T1000 (cell line): ENCODE data around the gene SSR2.
"Not testable (repeated sequence)": the region's sequence is repeated elsewhere in the genome, so short reads cannot be mapped to it uniquely, and the experiment has no call there.

Experiments
- DNase-seq: peaks from one replicate; lab custom pipeline; 2025; ENCODE audit warnings: mixed read lengths; lab: John Stamatoyannopoulos, UW

SSR2 gene

DNA sequence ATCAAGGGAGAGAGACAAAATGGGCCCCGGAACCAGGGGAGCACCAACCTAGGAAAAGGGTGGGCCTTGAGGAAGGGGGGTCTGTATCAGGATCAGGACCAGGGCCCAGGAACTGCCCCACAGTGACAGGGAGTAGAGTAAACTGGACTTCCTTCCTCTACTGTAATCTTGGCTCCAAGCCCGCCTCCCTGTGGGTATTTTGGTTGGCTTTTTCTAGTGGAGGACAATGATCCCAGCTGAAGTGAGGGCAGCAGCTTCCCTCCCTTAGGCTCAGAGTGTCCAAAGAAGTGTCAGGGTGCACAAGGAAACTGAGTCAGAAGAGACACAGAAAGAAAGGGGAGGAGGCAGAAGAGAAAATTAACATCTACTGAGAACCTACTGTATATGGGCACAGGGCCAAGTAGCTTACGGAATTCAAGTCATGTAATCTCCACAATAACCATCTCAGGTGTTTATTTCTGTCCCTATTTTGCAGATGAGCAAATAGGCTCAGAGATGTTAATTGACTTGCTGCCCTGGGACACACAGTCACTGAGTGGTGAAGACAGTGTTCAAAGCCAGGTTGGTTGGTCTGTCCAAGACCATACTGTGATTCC lies 28.0 kb upstream of the SSR2 start:
- DNase-seq = no peak

DNA sequence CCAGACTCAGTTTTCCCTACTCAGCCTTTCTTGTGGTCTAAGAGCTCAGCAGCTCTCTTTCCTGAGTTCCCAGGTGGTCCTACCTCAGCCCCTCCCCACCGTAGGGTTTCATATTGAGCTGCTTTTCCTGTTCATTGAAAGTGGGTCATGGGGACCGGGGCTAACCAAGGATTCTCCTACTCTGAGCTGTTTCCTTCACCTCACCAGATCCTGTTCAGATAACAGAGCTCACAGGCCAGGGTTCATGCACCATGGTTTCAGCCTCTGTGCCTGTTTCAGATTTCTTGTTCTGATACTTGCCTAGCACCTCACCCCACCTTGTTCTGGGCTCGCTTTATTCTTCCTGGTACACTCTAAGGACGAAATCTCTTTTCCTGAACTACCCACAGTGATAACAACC lies 24.3 kb upstream of the SSR2 start:
- no peak for DNase-seq

GRCh38 chr1:156042828-156043227 lies 22.1 kb upstream of the SSR2 start:
- no peak for DNase-seq

DNA sequence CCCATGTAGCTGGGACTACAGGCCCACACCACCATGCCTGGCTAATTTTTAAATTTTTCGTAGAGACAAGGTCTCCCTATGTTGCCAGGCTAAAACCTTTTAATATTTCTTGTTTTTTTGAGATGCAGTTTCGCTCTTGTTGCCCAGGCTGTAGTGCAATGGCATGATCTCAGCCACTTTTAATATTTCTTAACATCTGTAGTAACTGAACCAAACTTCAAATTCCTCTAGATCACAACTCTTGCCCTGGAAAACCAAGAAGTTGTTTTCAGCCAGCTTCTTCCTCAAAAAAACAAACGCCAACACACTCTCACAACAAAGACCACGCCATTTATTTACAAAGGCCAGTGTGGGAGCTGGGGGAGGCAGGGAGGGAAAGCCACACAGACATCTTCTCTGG lies 14.2 kb upstream of the SSR2 start:
- DNase-seq = not testable (repeated sequence)

GRCh38 chr1:156033011-156033410 lies 12.3 kb upstream of the SSR2 start:
- no peak for DNase-seq

GRCh38 chr1:156026588-156026987 lies 5.8 kb upstream of the SSR2 start:
- DNase-seq = no peak

DNA sequence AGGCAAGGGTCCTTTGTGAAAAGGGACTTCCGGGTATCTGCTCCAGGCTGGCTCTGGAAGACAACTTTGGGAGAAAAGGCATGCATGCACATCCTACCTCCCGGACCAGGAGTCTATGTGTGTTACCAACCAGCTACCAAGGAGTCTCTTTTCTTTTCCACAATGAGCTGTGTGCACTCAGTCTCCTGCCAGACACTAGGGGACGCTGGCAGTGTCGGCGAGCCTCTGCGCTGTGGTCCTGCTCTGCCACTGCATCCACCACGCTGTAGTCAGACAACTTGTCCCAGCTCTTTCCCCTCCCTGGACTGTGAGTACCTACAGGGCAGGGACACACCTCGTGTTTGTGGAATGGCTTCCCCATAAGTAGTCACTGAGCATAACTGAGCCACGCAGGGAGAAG lies 5.1 kb upstream of the SSR2 start:
- DNase-seq = no peak

GRCh38 chr1:156024801-156025200 lies 4.0 kb upstream of the SSR2 start:
- DNase-seq = no peak

DNA sequence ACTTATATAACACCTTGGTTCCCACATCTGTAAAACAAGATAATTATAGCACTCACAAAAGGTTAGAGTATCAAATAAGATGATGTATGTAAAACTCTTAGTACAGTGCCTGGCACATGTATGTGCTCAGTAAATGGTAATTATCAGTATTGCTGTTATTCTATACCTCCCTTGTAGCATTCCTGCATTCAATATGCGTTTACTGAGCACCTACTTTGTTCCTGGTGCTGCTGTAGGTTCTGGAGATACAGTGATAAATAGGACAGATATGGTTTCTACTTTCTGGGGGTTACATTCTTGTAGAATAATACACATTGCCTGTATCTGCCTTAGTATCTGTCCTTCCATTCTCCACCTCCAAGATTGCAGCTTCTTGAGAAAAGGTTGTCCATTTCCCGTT lies 1.2 kb upstream of the SSR2 start:
- DNase-seq = no peak

- no peak for DNase-seq
These were observed 310 bp upstream of the SSR2 start for GRCh38 chr1:156021093-156021428.

DNA sequence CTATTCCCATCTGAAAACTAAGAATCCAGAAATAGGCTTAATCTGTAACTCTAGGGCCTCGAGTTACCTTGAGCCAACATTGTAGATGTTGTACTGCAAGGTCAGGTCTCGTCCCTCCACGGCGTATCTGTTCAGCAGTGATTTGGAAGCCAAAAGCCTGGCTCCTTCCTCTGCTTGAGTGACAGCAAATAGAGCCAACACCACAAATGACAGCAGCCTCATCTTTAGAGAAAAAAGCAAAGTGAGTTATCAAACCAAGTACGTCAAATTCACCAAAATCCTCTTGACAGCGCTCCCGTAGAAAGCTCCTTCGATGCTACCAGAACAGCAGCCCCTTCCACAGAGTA lies 832 bp downstream of the SSR2 start:
- DNase-seq = no peak

DNA sequence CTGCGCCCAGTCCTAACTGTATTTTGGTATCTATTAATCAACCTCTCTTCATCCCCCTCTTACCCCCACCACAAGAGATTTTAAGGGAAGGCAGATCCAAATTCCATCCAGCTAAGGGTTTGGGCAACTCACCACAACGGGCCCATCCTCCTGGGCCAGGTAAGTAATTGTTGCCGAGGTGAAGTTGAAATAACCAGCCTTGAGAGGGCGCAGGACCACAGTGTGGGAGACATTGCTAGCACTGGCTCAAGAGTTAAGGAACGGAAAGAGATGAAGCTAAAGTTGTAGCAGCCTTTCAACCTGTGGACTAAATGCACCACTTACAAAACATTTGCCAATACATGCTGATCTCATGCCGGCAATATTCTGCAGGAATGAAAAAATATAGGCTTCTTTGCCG lies 5.9 kb downstream of the SSR2 start:
- DNase-seq = no peak

- no peak for DNase-seq
These were observed 8.5 kb downstream of the SSR2 start for GRCh38 chr1:156012051-156012817.

DNA sequence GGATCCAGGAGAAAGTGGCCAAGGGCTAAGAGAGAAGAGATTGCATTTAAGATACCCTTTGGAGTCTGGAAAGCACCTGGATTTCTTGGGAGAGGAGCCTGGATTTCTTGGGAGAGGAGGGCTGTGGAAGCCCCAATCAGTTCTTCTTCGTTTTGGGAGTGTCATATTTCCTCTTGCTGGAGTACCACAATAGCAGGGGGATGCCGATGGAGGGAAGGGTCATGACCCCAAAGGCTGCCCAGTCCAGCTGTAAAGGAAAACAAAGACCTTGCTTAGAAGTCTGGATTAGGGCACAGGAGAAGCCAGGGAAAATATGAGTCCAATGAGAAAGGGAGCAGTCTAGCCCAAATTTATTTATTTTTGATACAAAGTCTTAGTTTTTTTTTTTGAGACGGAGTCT lies 11.3 kb downstream of the SSR2 start:
- no peak for DNase-seq

- no peak for DNase-seq
These were observed 13.9 kb downstream of the SSR2 start for GRCh38 chr1:156006666-156007376.

DNA sequence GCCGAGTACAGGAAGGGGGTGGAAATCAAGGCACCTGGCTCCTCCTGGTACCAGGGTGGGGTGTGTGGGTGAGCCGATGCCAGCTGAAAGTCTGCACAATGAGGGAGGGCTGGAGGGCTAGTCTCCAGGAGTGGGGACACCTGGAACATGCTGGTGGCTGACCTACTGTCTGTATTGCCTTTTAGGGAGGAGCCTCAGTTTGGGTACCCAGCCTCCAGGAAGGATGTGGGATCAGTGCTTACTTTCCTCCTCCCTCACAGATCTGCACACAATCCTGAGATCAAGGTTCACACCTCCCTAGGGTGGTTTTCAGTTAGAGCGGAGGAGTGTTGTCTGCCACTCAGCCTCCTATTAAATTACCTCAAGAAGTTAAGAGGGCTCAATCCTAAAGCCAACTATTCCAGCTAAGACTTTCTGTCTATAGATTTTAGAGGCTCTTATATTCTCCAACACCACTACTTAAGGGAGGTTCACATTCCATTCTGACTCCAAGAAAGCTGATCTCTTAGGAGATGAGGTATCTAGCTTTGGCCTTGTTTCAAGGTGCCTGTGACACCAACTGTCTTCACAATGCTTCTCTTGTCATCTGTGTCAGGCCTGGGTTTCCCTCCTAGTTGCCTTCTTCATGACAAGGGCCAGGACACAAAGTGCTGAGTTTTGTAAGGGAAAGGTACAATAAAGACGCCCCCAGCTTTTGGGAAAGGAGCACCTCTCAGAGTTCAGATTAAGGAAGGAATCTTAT lies 15.7 kb downstream of the SSR2 start:
- DNase-seq = no peak

DNA sequence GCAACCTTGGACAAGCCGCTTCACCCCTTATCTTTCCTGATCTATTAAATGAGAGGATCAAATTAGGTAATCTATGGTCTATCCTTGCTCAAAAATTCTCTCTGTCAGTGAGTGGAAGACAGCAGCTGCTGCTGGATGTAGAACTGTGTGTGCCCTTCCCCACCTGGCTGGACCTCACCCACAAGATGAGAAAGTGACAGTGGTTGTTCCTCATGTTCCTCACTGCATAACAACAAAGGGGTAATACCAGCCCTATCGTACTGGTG lies 16.9 kb downstream of the SSR2 start:
- DNase-seq = no peak

- no peak for DNase-seq
These were observed 18.4 kb downstream of the SSR2 start for GRCh38 chr1:156002188-156002911.

DNA sequence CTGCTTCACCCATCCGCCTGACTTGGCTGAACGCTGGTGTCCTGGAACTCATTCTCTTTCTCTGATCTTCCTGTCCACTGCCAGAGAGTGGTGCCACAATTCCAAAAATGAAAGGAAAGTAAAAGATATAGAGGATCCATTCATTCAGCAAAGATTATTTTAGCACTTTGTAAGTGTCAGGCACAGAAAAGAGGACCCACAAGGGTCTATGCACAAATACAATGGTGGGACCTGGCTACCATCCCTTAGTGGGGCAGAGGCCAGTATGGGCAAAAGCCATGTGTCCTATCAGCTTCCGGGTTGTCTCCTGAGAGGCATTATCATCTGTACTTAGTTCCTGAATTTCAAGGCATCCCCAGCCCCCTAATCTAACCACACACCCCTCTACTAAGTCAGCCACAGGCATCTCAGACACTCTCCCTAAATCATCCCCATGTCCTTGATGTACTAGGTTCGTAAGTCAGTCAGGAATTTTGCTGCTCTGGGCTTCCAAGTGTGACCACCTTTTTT lies 19.0 kb downstream of the SSR2 start:
- no peak for DNase-seq

DNA sequence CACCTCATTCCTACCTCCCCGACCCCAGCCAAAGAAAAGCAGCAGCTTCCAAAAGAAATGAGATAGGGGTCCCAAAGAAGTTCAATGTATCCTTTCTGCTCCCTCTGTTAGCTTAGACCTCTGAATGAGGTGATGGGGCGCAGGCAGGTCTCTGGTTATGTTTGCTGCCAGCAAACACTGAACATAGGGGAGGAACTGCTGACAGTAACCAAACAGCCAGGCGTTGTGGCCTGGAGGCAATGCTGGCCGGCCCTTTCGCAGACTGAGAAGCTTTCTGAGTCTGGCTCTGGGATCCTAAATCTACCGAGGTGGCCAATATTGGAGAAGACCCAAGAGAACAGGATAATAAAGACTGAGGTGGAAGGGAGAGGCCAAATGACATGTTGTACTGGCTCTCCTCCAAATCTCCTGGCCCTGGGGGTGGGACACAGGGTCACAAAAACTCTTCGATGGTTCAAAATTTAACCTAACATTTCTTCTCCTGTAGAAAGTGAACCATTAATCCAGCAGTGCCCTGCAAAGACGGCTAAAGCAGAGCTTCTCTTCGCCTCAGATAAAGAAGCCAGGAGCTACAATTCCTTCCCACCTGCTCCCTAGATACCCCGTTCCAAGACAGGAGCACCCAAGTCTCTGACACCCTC lies 19.6 kb downstream of the SSR2 start:
- DNase-seq = no peak

DNA sequence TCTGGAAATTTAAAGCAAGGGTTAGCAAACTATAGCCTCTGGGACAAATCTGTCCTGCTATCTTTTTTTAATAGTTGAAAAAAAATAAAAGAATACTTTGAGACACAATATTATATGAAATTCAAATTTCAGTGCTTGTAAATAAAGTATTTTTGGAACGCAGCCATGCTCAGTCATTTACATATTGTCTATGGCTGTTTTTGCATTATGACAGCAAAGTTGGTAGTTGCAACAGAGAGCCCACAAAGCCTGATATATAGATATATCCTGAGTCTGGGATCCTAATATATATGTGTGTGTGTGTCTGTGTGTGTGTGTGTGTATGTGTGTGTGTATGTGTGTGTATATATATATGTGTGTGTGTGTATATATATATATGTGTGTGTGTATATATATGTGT lies 20.8 kb downstream of the SSR2 start:
- no peak for DNase-seq

DNA sequence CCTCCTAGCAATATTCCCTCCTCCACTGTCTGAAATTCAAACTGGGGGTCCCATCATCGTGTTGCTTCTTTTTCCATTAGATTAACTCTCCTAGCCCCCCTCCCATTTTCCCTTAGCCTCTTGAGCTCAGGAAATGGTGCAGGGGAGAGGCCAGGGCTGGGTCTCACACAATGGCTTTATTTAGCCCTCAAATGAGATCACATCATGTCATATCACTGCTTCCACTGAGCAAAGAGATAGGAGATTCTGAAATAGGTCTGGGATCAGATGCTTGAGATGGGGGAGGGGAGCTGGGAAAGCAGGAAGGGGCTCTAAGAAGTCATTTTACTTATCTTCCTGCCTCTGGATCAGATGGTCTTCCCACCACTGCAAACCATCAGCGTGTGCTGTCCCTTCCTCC lies 24.6 kb downstream of the SSR2 start:
- DNase-seq = no peak
